Liver (tissue), 9 donors: ENCODE data around the gene PYCARD. TPM values are rescaled to one million over a fixed set of nuclear protein-coding genes. Genes with fewer than 3 reads are reported as not detected.

ENCODE experiments used
- DNase-seq: peaks from one replicate; pipeline ENCODE4 v3.0.0-alpha.2; 2017; ENCODE audit warnings: low spot score
- H3K27ac ChIP-seq, 2 donors: one replicate each; pipeline ENCODE4 v1.7.0; 2013; ENCODE audit warnings: inconsistent platforms in 2 of 2, low read length in 2 of 2, control low read depth in 1 of 2, low read depth in 1 of 2, mild to moderate bottlenecking in 1 of 2
- H3K27me3 ChIP-seq, 4 donors: one replicate each; pipeline versions ENCODE4 v1.6.1 to v1.7.0; 2013; ENCODE audit warnings: low read length in 3 of 4, inconsistent platforms in 1 of 4, mild to moderate bottlenecking in 1 of 4, moderate library complexity in 1 of 4; ENCODE audit not compliant: control insufficient read depth in 4 of 4, insufficient read depth in 4 of 4
- H3K36me3 ChIP-seq, 4 donors: one replicate each; pipeline versions ENCODE4 v1.6.1 to v1.7.0; 2013; ENCODE audit warnings: low read length in 3 of 4, mild to moderate bottlenecking in 3 of 4, low read depth in 1 of 4, moderate library complexity in 1 of 4; ENCODE audit not compliant: control insufficient read depth in 4 of 4, insufficient read depth in 3 of 4
- H3K4me1 ChIP-seq, 4 donors: one replicate each; pipeline versions ENCODE4 v1.6.1 to v1.7.0; 2013; ENCODE audit warnings: low read length in 3 of 4, mild to moderate bottlenecking in 3 of 4, moderate library complexity in 1 of 4; ENCODE audit not compliant: control insufficient read depth in 4 of 4, insufficient read depth in 4 of 4
- H3K4me3 ChIP-seq, 3 donors: one replicate each; pipeline versions ENCODE4 v1.6.1 to v1.7.0; 2013; ENCODE audit warnings: low read length in 3 of 3, control low read depth in 1 of 3, low read depth in 1 of 3, mild to moderate bottlenecking in 1 of 3
- H3K9ac ChIP-seq, 2 donors: one replicate each; pipeline ENCODE4 v1.7.0; 2013; ENCODE audit warnings: low read length in 2 of 2, mild to moderate bottlenecking in 2 of 2, moderate library complexity in 2 of 2, control low read depth in 1 of 2, low read depth in 1 of 2
- H3K9me3 ChIP-seq, 4 donors: one replicate each; pipeline versions ENCODE4 v1.6.1 to v1.7.0; 2013; ENCODE audit warnings: low read length in 3 of 4; ENCODE audit not compliant: control insufficient read depth in 4 of 4
- ATF3 ChIP-seq: IDR thresholded peaks from 2 replicates; pipeline ENCODE4 v1.6.1; 2016; ENCODE audit warnings: antibody characterized with exemption
- EGR1 ChIP-seq, 2 donors: IDR thresholded peaks; 2 replicates each; pipeline ENCODE4 v1.6.1; 2016 to 2018; ENCODE audit warnings: antibody characterized with exemption in 2 of 2, low read depth in 2 of 2
- FOXA1 ChIP-seq: IDR thresholded peaks from 2 replicates; pipeline ENCODE4 v1.6.1; 2016; ENCODE audit warnings: antibody characterized with exemption
- FOXA2 ChIP-seq: IDR thresholded peaks from 2 replicates; pipeline ENCODE4 v1.6.1; 2016; ENCODE audit warnings: antibody characterized with exemption
- GABPA ChIP-seq, 2 donors: IDR thresholded peaks in 1 of 2; conservative IDR thresholded peaks in 1 of 2; 2 replicates each; pipeline ENCODE4 v1.6.1; 2016; ENCODE audit warnings: antibody characterized with exemption in 2 of 2, mild to moderate bottlenecking in 1 of 2, moderate library complexity in 1 of 2
- HNF4A ChIP-seq, 2 donors: conservative IDR thresholded peaks; 2 replicates each; pipeline ENCODE4 v1.6.1; 2016; ENCODE audit warnings: antibody characterized with exemption in 2 of 2, mild to moderate bottlenecking in 2 of 2
- HNF4G ChIP-seq: IDR thresholded peaks from 2 replicates; pipeline ENCODE4 v1.6.1; 2016; ENCODE audit warnings: antibody characterized with exemption
- JUND ChIP-seq, 2 donors: IDR thresholded peaks; 2 replicates each; pipeline ENCODE4 v1.6.1; 2016; ENCODE audit warnings: antibody characterized with exemption in 2 of 2
- NR2F2 ChIP-seq: IDR thresholded peaks from 2 replicates; pipeline ENCODE4 v1.6.1; 2016; ENCODE audit warnings: antibody characterized with exemption
- RAD21 ChIP-seq, 2 donors: IDR thresholded peaks; 2 replicates each; pipeline ENCODE4 v1.6.1; 2016; ENCODE audit warnings: antibody characterized with exemption in 2 of 2, mild to moderate bottlenecking in 2 of 2
- RXRA ChIP-seq, 2 donors: IDR thresholded peaks; 2 replicates each; pipeline ENCODE4 v1.6.1; 2017 to 2018; ENCODE audit warnings: antibody characterized with exemption in 2 of 2, mild to moderate bottlenecking in 1 of 2
- SP1 ChIP-seq: IDR thresholded peaks from 2 replicates; pipeline ENCODE4 v1.6.1; 2018; ENCODE audit warnings: antibody characterized with exemption, mild to moderate bottlenecking
- TAF1 ChIP-seq: conservative IDR thresholded peaks from 2 replicates; pipeline ENCODE4 v1.6.1; 2016; ENCODE audit warnings: antibody characterized with exemption, mild to moderate bottlenecking
- YY1 ChIP-seq: IDR thresholded peaks from 2 replicates; pipeline ENCODE4 v1.6.1; 2016; ENCODE audit warnings: antibody characterized with exemption, mild to moderate bottlenecking
- ZBTB33 ChIP-seq: IDR thresholded peaks from 2 replicates; pipeline ENCODE4 v1.6.1; 2016; ENCODE audit warnings: antibody characterized with exemption
- WGBS: extraction: QIAGEN DNeasy Blood & Tissue Kit; methylation state at CpG from one replicate; pipeline ENCODE4 v1.1.7; 2013; 5-methylcytosine and 5-hydroxymethylcytosine counted together
- polyA plus RNA-seq, 2 donors: library from polyadenylated mRNA; stranded (reverse) in 1 of 2; unstranded in 1 of 2; fragments of 200-250 nt in 1 of 2; fragments of >200 nt in 1 of 2; fragmentation: Nextera tagmentation in 1 of 2; extraction: Ambion mirVana in 1 of 2; gene quantifications; one replicate each; pipeline versions ENCODE4 v1.2.1 to v1.2.3, GENCODE V29; 2013 to 2015
- total RNA-seq, 2 donors: library from RNA; depleted of rRNA; stranded (reverse); fragments of >200 nt; gene quantifications; one replicate each; pipeline ENCODE4 v1.2.3, GENCODE V29; 2014
- TF ChIP-seq, protein P1 (sequence below): IDR thresholded peaks from 2 replicates; pipeline ENCODE4 v1.6.1; 2016; ENCODE audit warnings: antibody characterized with exemption
- TF ChIP-seq, protein P2 (sequence below): fragments of 150-350 bp; IDR thresholded peaks from 2 replicates; pipeline ENCODE4 v1.5.1; 2017; ENCODE audit warnings: improper control_type of control experiment, low read depth, low read length; ENCODE audit not compliant: missing input control
- TF ChIP-seq, protein P3 (sequence below): IDR thresholded peaks from 2 replicates; pipeline ENCODE4 v1.6.1; 2016; ENCODE audit warnings: antibody characterized with exemption, mild to moderate bottlenecking
- donor health status: healthy.
- donor health status: healthy.
- donor health status: healthy.
- donor health status: healthy.
- donor health status: healthy.

Gene PYCARD
- total and polyA plus RNA-seq, 4 donors = 6.7 to 35.9 (median 10.8) TPM

GRCh38 chr16:31223044-31223443 is 20.5 kb upstream of the PYCARD start:
- no peak for DNase-seq
- WGBS = 96% methylated on average over 5 of the region's 5 CpGs
- Histone ChIP-seq H3K4me1 (no peaks in the 10 kb centered on the region), H3K9ac (no peak overlapping the region), H3K9me3 (peaks cover 0 to 1% (median 0%) of the 10 kb centered on the region in 4 donors), H3K27ac (no peak overlapping the region), H3K27me3 (no peaks in the 10 kb centered on the region), H3K4me3 (no peak overlapping the region), H3K36me3 (no peaks in the 10 kb centered on the region)
- no peak for TF ChIP-seq ZBTB33
- TF ChIP-seq ATF3 = no peak
- no peak for TF ChIP-seq NR2F2
- TF ChIP-seq RXRA (IDR thresholded peaks at IDR 0.05) = no peak
- no peak for TF ChIP-seq HNF4A (conservative IDR thresholded peaks at IDR 0.05)
- TF ChIP-seq RAD21 (IDR thresholded peaks at IDR 0.05) = no peak
- TF ChIP-seq JUND (IDR thresholded peaks at IDR 0.05) = no peak
- no peak for TF ChIP-seq EGR1 (IDR thresholded peaks at IDR 0.05; ENCODE audit: low read depth in 2 of 2)

DNA sequence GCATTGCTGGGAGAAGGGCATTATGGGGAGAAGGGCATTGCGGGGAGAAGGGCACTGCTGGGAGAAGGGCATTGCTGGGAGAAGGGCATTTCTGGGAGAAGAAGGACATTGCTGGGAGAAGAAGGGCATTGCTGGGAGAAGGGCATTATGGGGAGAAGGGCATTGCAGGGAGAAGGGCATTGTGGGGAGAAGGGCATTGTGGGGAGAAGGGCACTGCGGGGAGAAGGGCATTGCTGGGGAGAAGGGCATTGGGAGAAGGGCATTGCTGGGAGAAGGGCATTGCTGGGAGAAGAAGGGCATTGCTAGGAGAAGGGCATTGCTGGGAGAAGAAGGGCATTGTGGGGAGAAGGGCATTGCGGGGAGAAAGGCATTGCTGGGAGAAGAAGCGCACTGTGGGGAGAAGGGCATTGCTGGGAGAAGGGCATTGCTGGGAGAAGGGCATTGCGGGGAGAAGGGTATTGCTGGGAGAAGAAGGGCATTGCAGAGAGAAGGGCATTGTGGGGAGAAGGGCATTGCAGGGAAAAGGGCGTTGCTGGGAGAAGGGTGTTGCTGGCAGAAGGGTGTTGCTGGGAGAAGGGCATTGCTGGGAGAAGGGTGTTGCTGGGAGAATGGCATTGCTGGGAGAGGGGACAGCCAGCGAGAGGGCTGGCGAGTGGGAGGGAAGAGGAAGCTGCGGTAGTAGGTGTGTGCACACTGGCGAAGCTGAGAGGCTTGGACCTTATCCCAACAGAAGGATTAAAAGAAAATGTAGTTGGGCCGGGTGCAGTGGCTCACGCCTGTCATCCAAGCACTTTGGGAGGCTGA is 19.0 kb upstream of the PYCARD start:
- H3K36me3 ChIP-seq = no peaks in the 10 kb centered on the region
- peaks cover 0 to 6% (median 2%) of the 10 kb centered on the region in 4 donors for H3K4me1 ChIP-seq
- no peak for DNase-seq
- H3K9ac ChIP-seq = no peak overlapping the region
- H3K27ac ChIP-seq = no peak overlapping the region
- no peak for TF ChIP-seq ZBTB33
- no peak for TF ChIP-seq HNF4A (conservative IDR thresholded peaks at IDR 0.05)
- TF ChIP-seq RXRA (IDR thresholded peaks at IDR 0.05) = no peak
- TF ChIP-seq HNF4G = no peak
- no peak for TF ChIP-seq TAF1
- TF ChIP-seq, protein P1, sequence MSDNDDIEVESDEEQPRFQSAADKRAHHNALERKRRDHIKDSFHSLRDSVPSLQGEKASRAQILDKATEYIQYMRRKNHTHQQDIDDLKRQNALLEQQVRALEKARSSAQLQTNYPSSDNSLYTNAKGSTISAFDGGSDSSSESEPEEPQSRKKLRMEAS = no peak
- TF ChIP-seq YY1 = no peak
- TF ChIP-seq, protein P2, sequence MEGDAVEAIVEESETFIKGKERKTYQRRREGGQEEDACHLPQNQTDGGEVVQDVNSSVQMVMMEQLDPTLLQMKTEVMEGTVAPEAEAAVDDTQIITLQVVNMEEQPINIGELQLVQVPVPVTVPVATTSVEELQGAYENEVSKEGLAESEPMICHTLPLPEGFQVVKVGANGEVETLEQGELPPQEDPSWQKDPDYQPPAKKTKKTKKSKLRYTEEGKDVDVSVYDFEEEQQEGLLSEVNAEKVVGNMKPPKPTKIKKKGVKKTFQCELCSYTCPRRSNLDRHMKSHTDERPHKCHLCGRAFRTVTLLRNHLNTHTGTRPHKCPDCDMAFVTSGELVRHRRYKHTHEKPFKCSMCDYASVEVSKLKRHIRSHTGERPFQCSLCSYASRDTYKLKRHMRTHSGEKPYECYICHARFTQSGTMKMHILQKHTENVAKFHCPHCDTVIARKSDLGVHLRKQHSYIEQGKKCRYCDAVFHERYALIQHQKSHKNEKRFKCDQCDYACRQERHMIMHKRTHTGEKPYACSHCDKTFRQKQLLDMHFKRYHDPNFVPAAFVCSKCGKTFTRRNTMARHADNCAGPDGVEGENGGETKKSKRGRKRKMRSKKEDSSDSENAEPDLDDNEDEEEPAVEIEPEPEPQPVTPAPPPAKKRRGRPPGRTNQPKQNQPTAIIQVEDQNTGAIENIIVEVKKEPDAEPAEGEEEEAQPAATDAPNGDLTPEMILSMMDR = no peak
- no peak for TF ChIP-seq GABPA (IDR thresholded peaks at IDR 0.05 in 1 of 2, conservative IDR thresholded peaks at IDR 0.05 in 1 of 2)
- no peak for TF ChIP-seq FOXA2
- TF ChIP-seq NR2F2 = no peak
- TF ChIP-seq, protein P3, sequence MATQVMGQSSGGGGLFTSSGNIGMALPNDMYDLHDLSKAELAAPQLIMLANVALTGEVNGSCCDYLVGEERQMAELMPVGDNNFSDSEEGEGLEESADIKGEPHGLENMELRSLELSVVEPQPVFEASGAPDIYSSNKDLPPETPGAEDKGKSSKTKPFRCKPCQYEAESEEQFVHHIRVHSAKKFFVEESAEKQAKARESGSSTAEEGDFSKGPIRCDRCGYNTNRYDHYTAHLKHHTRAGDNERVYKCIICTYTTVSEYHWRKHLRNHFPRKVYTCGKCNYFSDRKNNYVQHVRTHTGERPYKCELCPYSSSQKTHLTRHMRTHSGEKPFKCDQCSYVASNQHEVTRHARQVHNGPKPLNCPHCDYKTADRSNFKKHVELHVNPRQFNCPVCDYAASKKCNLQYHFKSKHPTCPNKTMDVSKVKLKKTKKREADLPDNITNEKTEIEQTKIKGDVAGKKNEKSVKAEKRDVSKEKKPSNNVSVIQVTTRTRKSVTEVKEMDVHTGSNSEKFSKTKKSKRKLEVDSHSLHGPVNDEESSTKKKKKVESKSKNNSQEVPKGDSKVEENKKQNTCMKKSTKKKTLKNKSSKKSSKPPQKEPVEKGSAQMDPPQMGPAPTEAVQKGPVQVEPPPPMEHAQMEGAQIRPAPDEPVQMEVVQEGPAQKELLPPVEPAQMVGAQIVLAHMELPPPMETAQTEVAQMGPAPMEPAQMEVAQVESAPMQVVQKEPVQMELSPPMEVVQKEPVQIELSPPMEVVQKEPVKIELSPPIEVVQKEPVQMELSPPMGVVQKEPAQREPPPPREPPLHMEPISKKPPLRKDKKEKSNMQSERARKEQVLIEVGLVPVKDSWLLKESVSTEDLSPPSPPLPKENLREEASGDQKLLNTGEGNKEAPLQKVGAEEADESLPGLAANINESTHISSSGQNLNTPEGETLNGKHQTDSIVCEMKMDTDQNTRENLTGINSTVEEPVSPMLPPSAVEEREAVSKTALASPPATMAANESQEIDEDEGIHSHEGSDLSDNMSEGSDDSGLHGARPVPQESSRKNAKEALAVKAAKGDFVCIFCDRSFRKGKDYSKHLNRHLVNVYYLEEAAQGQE = no peak
- TF ChIP-seq EGR1 (IDR thresholded peaks at IDR 0.05; ENCODE audit: low read depth in 2 of 2) = no peak
- TF ChIP-seq FOXA1 = no peak
- TF ChIP-seq ATF3 = no peak
- no peak for TF ChIP-seq SP1
- no peak for TF ChIP-seq RAD21 (IDR thresholded peaks at IDR 0.05)
- TF ChIP-seq JUND (IDR thresholded peaks at IDR 0.05) = no peak
- peaks cover 0 to 1% (median 0%) of the 10 kb centered on the region in 4 donors for H3K9me3 ChIP-seq
- peaks cover 0 to 3% (median 1%) of the 10 kb centered on the region in 4 donors for H3K27me3 ChIP-seq
- no peak overlapping the region for H3K4me3 ChIP-seq
- 77% methylated on average over 12 of the region's 12 CpGs for WGBS
